BJ (cell line): ENCODE measurements around the gene IL22RA2. TPM values are rescaled to one million over a fixed set of nuclear protein-coding genes. Genes with fewer than 3 reads are reported as not detected.

Experiments
- CTCF ChIA-PET: fragments of 350-600 bp; formaldehyde crosslinking; extraction: SDS; loops from one replicate; lab custom pipeline; 2021; ENCODE audit warnings: antibody characterized with exemption, inconsistent platforms; lab: Yijun Ruan, JAX
- POLR2A ChIA-PET: fragments of 300-600 bp; sonication (Branson Sonifier 250); formaldehyde crosslinking; extraction: SDS; loops from one replicate; lab custom pipeline; 2021; ENCODE audit warnings: antibody characterized with exemption; lab: Charles Lee
- DNase-seq: peaks from one replicate; pipeline ENCODE4 v3.0.0-alpha.2; 2011; ENCODE audit warnings: low read depth
- H3K27me3 ChIP-seq: 2 replicates; pipeline ENCODE4 v1.6.0; 2011; ENCODE audit warnings: low read length; ENCODE audit not compliant: control insufficient read depth, insufficient read depth
- H3K36me3 ChIP-seq: 2 replicates; pipeline ENCODE4 v1.5.1; 2011; ENCODE audit warnings: low read length; ENCODE audit not compliant: control insufficient read depth, insufficient read depth
- H3K4me3 ChIP-seq: 2 replicates; pipeline ENCODE4 v1.5.1; 2011; ENCODE audit warnings: low read depth, mild to moderate bottlenecking, control low read depth, low read length
- CTCF ChIP-seq: IDR thresholded peaks from 2 replicates; pipeline ENCODE4 v1.5.1; 2011; ENCODE audit warnings: low read depth, mild to moderate bottlenecking, control low read depth, inconsistent platforms, low read length, moderate library complexity; ENCODE audit not compliant: insufficient read depth
- polyA plus RNA-seq: library from polyadenylated mRNA; depleted of rRNA; stranded (reverse); fragments of >200 nt; gene quantifications from 2 replicates; pipeline ENCODE4 v1.2.3, GENCODE V29; 2011; rRNA removed

The IL22RA2 gene
- polyA plus RNA-seq, 1 experiment, result not detected

GRCh38 chr6:137094411-137095008, 78.9 kb downstream of the IL22RA2 start:
- POLR2A ChIA-PET, result no interaction called here
- CTCF ChIA-PET, result interaction anchor here (0.5 to 4.6 kb wide), 22 partner anchors 9 to 909 kb away, joined by 3 to 34 read pairs (median 4); no protein-coding TSS in a partner anchor

More at GRCh38 chr6:137094411-137095008, 78.9 kb downstream of the IL22RA2 start:
- Histone ChIP-seq H3K36me3 (no peaks in the 10 kb centered on the region), H3K4me3 (no peak overlapping the region), H3K27me3 (0 out of 2 replicates have a peak, but pooled peaks cover 3% of the 10 kb centered on the region)
- TF ChIP-seq CTCF, result peak; percentile 69
- peak; percentile 11 for DNase-seq

Other genes with a start within 250 kb of the IL22RA2 start
- gene IL20RA, start 128.7 kb downstream of the IL22RA2 start, polyA plus RNA-seq, result not detected in 2 replicates
- 56.1 and 58.2 TPM in 2 replicates for gene IFNGR1, start 45.7 kb upstream of the IL22RA2 start, polyA plus RNA-seq